Testis (tissue), 2 donors: ENCODE results near the gene GPR35.

Experiments used
- POLR2A ChIP-seq: fragments of 450-650 bp; IDR thresholded peaks from one replicate; pipeline ENCODE4 v1.6.1; 2017; ENCODE audit warnings: antibody characterized with exemption, mild to moderate bottlenecking, moderate library complexity
- TF ChIP-seq, protein P1 (sequence below), 3 experiments: fragments of 450-650 bp in 2 of 3; fragments of 200-600 bp in 1 of 3; sonication (generic) in 1 of 3; IDR thresholded peaks; one replicate each; pipeline ENCODE4 v1.5.1; 2016 to 2019; ENCODE audit warnings: antibody characterized with exemption in 3 of 3, mild to moderate bottlenecking in 2 of 3, moderate library complexity in 1 of 3

DNA sequence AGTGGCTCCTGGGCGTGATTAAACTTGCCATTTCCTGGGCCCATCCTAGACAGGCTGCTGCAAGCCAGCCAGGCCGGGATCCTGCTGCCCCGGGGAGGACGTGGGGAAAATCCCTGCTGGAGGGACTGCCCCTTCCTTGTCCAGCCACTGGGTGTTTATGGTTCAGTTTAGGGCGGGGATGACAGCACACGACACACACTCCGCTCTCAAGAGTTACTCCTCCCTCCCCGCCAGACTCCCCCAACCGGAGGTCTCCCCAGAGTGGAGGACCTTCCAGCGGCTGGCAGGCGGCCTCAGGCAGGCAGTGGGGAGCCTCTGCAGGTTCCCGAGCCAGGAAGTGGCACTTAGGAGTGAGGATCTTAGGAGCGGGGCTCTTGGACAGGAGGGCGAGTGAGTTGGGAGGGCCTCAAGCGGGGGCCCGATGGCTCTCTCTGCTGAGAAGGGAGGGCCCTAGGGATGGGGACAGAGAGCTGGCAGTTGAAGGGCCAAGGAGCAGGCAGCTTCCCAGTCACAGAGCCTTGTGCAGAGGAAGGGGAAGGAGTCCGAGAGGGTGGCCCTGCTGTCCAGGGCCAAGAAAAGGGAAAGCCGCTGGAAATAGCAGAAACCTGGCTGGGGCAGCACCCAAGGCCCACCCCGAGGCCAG lies 5.7 kb upstream of the GPR35 start:
- TF ChIP-seq, protein P1, sequence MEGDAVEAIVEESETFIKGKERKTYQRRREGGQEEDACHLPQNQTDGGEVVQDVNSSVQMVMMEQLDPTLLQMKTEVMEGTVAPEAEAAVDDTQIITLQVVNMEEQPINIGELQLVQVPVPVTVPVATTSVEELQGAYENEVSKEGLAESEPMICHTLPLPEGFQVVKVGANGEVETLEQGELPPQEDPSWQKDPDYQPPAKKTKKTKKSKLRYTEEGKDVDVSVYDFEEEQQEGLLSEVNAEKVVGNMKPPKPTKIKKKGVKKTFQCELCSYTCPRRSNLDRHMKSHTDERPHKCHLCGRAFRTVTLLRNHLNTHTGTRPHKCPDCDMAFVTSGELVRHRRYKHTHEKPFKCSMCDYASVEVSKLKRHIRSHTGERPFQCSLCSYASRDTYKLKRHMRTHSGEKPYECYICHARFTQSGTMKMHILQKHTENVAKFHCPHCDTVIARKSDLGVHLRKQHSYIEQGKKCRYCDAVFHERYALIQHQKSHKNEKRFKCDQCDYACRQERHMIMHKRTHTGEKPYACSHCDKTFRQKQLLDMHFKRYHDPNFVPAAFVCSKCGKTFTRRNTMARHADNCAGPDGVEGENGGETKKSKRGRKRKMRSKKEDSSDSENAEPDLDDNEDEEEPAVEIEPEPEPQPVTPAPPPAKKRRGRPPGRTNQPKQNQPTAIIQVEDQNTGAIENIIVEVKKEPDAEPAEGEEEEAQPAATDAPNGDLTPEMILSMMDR (IDR thresholded peaks at IDR 0.05) = no peak
- no peak for TF ChIP-seq POLR2A
